Neural progenitor cell (in vitro differentiated cells): ENCODE measurements around the gene BRSK2. TPM values are rescaled to one million over a fixed set of nuclear protein-coding genes. Genes with fewer than 3 reads are reported as not detected.

Source experiments
- DNase-seq: peaks from one replicate; pipeline ENCODE4 v3.0.0-alpha.2; 2016; ENCODE audit warnings: low spot score
- H2AFZ ChIP-seq: fragments of 200-600 bp; sonication (generic); replicated peaks from 2 replicates; pipeline ENCODE4 v1.6.1; 2016; ENCODE audit warnings: antibody characterized with exemption
- H3F3A ChIP-seq: fragments of 200-600 bp; sonication (generic); 2 replicates; pipeline ENCODE4 v1.6.1; 2016; ENCODE audit warnings: antibody characterized with exemption, low read depth
- H3K27ac ChIP-seq: fragments of 200-600 bp; sonication (generic); 2 replicates; pipeline ENCODE4 v1.5.1; 2016; ENCODE audit warnings: mild to moderate bottlenecking
- H3K27me3 ChIP-seq: fragments of 200-600 bp; sonication (generic); 2 replicates; pipeline ENCODE4 v1.6.1; 2016; ENCODE audit warnings: mild to moderate bottlenecking, moderate library complexity
- H3K36me3 ChIP-seq: fragments of 200-600 bp; sonication (generic); 2 replicates; pipeline ENCODE4 v1.5.1; 2016
- H3K4me1 ChIP-seq: fragments of 200-600 bp; sonication (generic); 2 replicates; pipeline ENCODE4 v1.6.1; 2016; ENCODE audit warnings: mixed run types
- H3K4me2 ChIP-seq: fragments of 200-600 bp; sonication (generic); 2 replicates; pipeline ENCODE4 v1.6.1; 2016
- H3K4me3 ChIP-seq: fragments of 200-600 bp; sonication (generic); 2 replicates; pipeline ENCODE4 v1.5.1; 2016
- H3K79me2 ChIP-seq: fragments of 200-600 bp; sonication (generic); 2 replicates; pipeline ENCODE4 v1.6.1; 2016; ENCODE audit warnings: low read depth
- H3K9ac ChIP-seq: fragments of 200-600 bp; sonication (generic); 2 replicates; pipeline ENCODE4 v1.6.1; 2016
- H3K9me3 ChIP-seq: fragments of 200-600 bp; sonication (generic); 2 replicates; pipeline ENCODE4 v1.5.1; 2016; ENCODE audit warnings: low read depth
- H4K20me1 ChIP-seq: fragments of 200-600 bp; sonication (generic); 2 replicates; pipeline ENCODE4 v1.6.1; 2016; ENCODE audit warnings: low read depth
- H3K27ac Mint-ChIP-seq: 3 replicates; pipeline ENCODE4 v1.8.0; 2021; ENCODE audit warnings: mixed read lengths
- H3K27me3 Mint-ChIP-seq: 2 replicates; pipeline ENCODE4 v1.8.0; 2022; ENCODE audit warnings: low read depth, mild to moderate bottlenecking, inconsistent platforms, moderate library complexity, mixed read lengths; ENCODE audit not compliant: insufficient read depth
- H3K36me3 Mint-ChIP-seq: 3 replicates; pipeline ENCODE4 v1.8.0; 2021; ENCODE audit warnings: mixed read lengths
- H3K4me1 Mint-ChIP-seq: 3 replicates; pipeline ENCODE4 v1.8.0; 2021; ENCODE audit warnings: mixed read lengths
- H3K4me3 Mint-ChIP-seq: 3 replicates; pipeline ENCODE4 v1.8.0; 2021; ENCODE audit warnings: mild to moderate bottlenecking, moderate library complexity, mixed read lengths
- H3K9me3 Mint-ChIP-seq: 3 replicates; pipeline ENCODE4 v1.8.0; 2020; ENCODE audit warnings: mixed read lengths
- CTCF ChIP-seq: fragments of 200-600 bp; sonication (generic); IDR thresholded peaks from 2 replicates; pipeline ENCODE4 v1.5.1; 2017; ENCODE audit warnings: antibody characterized with exemption, mild to moderate bottlenecking
- EZH2 ChIP-seq: fragments of 200-600 bp; sonication (generic); IDR thresholded peaks from 2 replicates; pipeline ENCODE4 v1.6.1; 2017; ENCODE audit warnings: antibody characterized with exemption, mild to moderate bottlenecking, moderate library complexity
- EZH2phosphoT487 ChIP-seq: fragments of 200-600 bp; sonication (generic); IDR thresholded peaks from 2 replicates; pipeline ENCODE4 v1.6.1; 2017; ENCODE audit warnings: antibody characterized with exemption
- total RNA-seq: library from RNA; depleted of rRNA; stranded (reverse); fragments of >200 nt; gene quantifications from 2 replicates; pipeline ENCODE4 v1.2.3, GENCODE V29; 2015; ENCODE audit warnings: low replicate concordance

Gene BRSK2
- total RNA-seq, 1 donor from 2014 or later = 8.2 TPM

- H3F3A ChIP-seq = peaks cover 2% of the 10 kb centered on the region
- no peaks in the 10 kb centered on the region for H3K36me3 ChIP-seq
- H3K4me2 ChIP-seq = no peak overlapping the region
- Mint-ChIP-seq H3K27ac (no peak overlapping the region), H3K27me3 (no peaks in the 10 kb centered on the region), H3K4me1 (no peaks in the 10 kb centered on the region), H3K36me3 (no peaks in the 10 kb centered on the region), H3K4me3 (no peak overlapping the region), H3K9me3 (no peaks in the 10 kb centered on the region)
- H3K9ac ChIP-seq = no peak overlapping the region
- H3K4me1 ChIP-seq = peaks cover 8% of the 10 kb centered on the region
- H4K20me1 ChIP-seq = peaks cover 37% of the 10 kb centered on the region
- no peaks in the 10 kb centered on the region for H3K9me3 ChIP-seq
- no peak overlapping the region for H3K4me3 ChIP-seq
- H3K79me2 ChIP-seq = no peaks in the 10 kb centered on the region
- H2AFZ ChIP-seq = no peak overlapping the region
- H3K27me3 ChIP-seq = no peaks in the 10 kb centered on the region
- peak; percentile 50 for DNase-seq
- H3K27ac ChIP-seq = no peak overlapping the region
- no peak for TF ChIP-seq EZH2
- TF ChIP-seq EZH2phosphoT487 = no peak
- TF ChIP-seq CTCF = no peak
These were observed 47.8 kb downstream of the BRSK2 start for GRCh38 chr11:1437500-1437899.

- H3F3A ChIP-seq = peaks cover 2% of the 10 kb centered on the region
- no peaks in the 10 kb centered on the region for H3K36me3 ChIP-seq
- TF ChIP-seq EZH2phosphoT487 (no peak), CTCF (no peak), EZH2 (no peak)
- no peak overlapping the region for H2AFZ ChIP-seq
- H3K9me3 Mint-ChIP-seq = no peaks in the 10 kb centered on the region
- no peak overlapping the region for H3K4me3 ChIP-seq
- H3K36me3 Mint-ChIP-seq = no peaks in the 10 kb centered on the region
- no peak overlapping the region for H3K4me2 ChIP-seq
- H3K4me1 ChIP-seq = peaks cover 8% of the 10 kb centered on the region
- H3K27me3 ChIP-seq = no peaks in the 10 kb centered on the region
- no peaks in the 10 kb centered on the region for H3K9me3 ChIP-seq
- H3K9ac ChIP-seq = no peak overlapping the region
- no peaks in the 10 kb centered on the region for H3K27me3 Mint-ChIP-seq
- no peaks in the 10 kb centered on the region for H3K79me2 ChIP-seq
- no peak overlapping the region for H3K27ac Mint-ChIP-seq
- no peaks in the 10 kb centered on the region for H3K4me1 Mint-ChIP-seq
- H3K27ac ChIP-seq = no peak overlapping the region
- no peak for DNase-seq
- no peak overlapping the region for H3K4me3 Mint-ChIP-seq
- peaks cover 33% of the 10 kb centered on the region for H4K20me1 ChIP-seq
These were observed 48.7 kb downstream of the BRSK2 start for GRCh38 chr11:1438261-1438966.

GRCh38 chr11:1438967-1439330 is 49.2 kb downstream of the BRSK2 start:
- no peaks in the 10 kb centered on the region for H3K36me3 ChIP-seq

More at GRCh38 chr11:1438967-1439330, 49.2 kb downstream of the BRSK2 start:
- Histone ChIP-seq H3K9ac (no peak overlapping the region), H3K27me3 (no peaks in the 10 kb centered on the region), H3K9me3 (no peaks in the 10 kb centered on the region), H3K79me2 (no peaks in the 10 kb centered on the region), H2AFZ (no peak overlapping the region), H3K27ac (no peak overlapping the region), H4K20me1 (peaks cover 28% of the 10 kb centered on the region), H3K4me3 (no peak overlapping the region), H3K4me1 (peaks cover 8% of the 10 kb centered on the region), H3F3A (peaks cover 2% of the 10 kb centered on the region), H3K4me2 (no peak overlapping the region)
- H3K27ac Mint-ChIP-seq = no peak overlapping the region
- H3K4me3 Mint-ChIP-seq = no peak overlapping the region
- no peak for DNase-seq
- no peak for TF ChIP-seq EZH2
- no peak for TF ChIP-seq EZH2phosphoT487
- TF ChIP-seq CTCF = no peak
- no peaks in the 10 kb centered on the region for H3K9me3 Mint-ChIP-seq
- no peaks in the 10 kb centered on the region for H3K4me1 Mint-ChIP-seq
- H3K27me3 Mint-ChIP-seq = no peaks in the 10 kb centered on the region
- H3K36me3 Mint-ChIP-seq = no peaks in the 10 kb centered on the region
